ENCODE data around the gene NDUFA9.

The NDUFA9 gene

DNA sequence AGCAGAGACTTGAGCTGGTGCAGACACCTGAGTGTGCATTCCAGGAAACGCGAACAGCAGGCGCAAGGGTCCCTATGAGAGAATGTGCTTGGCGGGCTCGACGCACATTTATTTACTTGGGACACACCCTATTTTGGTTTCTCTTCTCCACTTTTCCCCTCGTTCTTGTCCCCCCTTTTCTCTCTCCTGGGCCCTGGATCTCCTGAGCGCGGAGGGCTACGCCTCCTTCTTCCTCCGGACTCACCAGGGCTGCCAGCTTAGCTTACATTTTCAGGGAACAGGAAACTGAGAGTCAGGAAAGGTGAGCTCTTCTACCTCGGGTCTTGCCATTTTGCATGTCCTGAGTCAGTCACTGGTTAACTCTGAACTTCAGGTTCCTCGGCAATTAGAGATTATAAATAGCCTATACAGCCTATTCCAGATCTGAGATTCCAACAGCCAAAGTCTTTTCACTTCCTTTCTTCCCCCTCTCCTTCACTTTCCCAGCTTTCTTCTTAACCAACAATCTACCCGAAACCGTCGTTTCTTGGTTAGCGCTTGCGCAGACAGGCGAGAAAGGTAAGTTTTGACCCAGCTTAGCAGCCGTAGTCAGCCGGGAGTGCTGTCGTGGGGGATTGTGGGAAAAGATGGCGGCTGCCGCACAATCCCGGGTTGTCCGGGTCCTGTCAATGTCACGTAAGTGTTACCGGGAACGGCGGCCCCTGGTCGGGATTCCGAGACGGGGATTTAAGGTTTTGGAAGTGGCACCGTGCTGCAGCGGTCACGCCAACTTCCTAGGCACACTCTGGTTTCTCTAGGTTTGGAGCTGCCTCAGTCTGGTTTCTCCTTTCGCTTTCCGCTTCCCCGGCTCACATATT lies at the start of gene NDUFA9, which contains the start of gene AKAP3:
Gene NDUFA9, plus strand, starts transcription at position 614 of the 857 bp plus-strand sequence. Its CDS starts 13 bp downstream, at position 627.
Gene AKAP3, minus strand, starts transcription at position 551 of the 857 bp plus-strand sequence. CDS start 10,855 bp downstream, outside the sequence.
- peak; percentile 88 for DNase-seq

DNA sequence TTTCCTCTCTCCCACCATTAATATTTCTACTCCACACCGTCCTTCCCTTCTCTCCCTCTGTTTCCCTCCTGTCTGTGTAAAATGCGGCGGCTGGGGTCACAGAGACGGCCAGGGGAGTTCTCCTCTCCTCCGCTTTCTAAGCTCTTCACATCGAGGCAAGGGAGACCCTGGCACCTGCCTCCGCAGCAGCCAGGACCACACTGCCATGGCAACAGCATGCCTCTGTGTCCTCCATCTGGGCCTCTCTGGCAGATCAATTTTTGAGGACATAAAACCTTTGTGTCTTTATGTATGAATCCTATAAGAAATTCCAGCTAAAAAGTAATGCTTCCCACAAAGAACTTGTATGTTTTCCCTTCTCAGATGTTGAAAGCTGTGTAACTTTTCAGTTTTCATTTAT lies 45.5 kb upstream of the NDUFA9 start:
- no peak for DNase-seq

- no peak for DNase-seq
Observed at GRCh38 chr12:4603946-4604345, 45.0 kb upstream of the NDUFA9 start.

- peak; percentile 89 for DNase-seq
Observed at GRCh38 chr12:4604684-4605193, 44.2 kb upstream of the NDUFA9 start.

GRCh38 chr12:4607056-4607455 lies 41.9 kb upstream of the NDUFA9 start:
- DNase-seq: no peak

GRCh38 chr12:4609071-4609470 lies 39.8 kb upstream of the NDUFA9 start:
- no peak for DNase-seq

- DNase-seq: no peak
Observed at GRCh38 chr12:4610481-4610880, 38.4 kb upstream of the NDUFA9 start.

- DNase-seq: no peak
Observed at GRCh38 chr12:4615667-4616066, 33.2 kb upstream of the NDUFA9 start.

GRCh38 chr12:4621511-4621910 lies 27.4 kb upstream of the NDUFA9 start:
- DNase-seq: no peak

DNA sequence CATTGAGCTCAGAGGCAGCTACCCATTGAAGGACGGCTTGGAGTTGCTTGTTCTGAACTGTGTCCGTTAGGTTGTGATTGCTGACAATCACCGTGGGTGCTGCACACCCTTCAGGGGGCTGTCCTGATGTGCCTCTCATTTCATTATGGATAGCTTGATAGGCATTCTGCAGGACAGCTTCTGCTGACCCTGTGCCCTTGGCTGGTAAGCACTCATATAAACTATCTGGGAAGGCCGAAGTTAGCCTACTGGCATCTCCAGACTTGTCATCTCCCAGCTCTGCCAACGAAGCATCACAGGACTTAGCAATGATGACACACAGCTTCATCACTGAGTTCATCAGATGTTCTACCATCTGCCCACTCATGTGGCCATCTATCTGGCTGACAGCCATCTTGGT lies 22.4 kb upstream of the NDUFA9 start:
- DNase-seq: no peak

- no peak for DNase-seq
Observed at GRCh38 chr12:4628406-4628805, 20.5 kb upstream of the NDUFA9 start.

- DNase-seq: no peak
Observed at GRCh38 chr12:4630262-4630661, 18.7 kb upstream of the NDUFA9 start.

DNA sequence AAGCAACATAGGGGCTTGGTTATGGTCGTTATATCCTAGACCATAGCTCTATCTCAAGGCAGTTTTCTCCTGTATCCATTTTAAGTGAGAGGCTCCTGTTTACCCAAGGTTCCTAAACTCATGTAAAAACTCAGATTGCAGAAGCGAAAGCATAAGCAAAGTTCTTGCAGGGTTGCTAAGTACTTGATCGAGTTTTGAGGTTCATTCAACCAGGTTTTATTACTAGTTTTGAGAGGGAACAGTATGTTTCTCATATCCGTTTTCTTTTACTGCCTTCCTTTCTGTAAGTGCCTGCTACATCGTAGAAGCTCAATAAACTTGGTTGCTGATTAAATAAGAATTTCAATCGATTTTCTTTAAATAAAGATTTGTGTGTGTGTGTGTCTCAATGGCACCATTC lies 5.2 kb upstream of the NDUFA9 start:
- no peak for DNase-seq

DNA sequence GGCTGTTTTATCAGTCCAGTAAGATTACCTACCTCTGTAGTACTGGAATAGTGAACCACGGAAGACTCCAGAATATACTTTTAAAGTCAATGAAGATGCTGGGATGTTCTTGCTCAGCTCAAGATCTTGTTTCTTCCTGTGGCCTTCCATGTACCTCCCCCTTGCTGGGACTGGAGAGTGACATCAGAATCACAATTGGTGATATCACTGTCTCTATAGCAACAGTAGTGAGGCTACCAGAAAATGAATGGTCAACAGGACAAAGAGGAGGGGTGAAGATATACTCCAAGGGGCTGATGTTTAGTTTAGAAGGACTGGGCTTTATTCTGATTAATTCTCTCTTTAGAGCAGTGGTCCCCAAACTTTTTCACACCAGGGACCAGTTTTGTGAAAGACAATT lies 3.9 kb upstream of the NDUFA9 start:
- DNase-seq: no peak

GRCh38 chr12:4648104-4648500 lies 812 bp upstream of the NDUFA9 start:
- no peak for DNase-seq

- DNase-seq: no peak
Observed at GRCh38 chr12:4649358-4649661, 396 bp downstream of the NDUFA9 start.

GRCh38 chr12:4653257-4653656 lies 4.3 kb downstream of the NDUFA9 start:
- DNase-seq: no peak

- DNase-seq: no peak
Observed at GRCh38 chr12:4653691-4654090, 4.8 kb downstream of the NDUFA9 start.

GRCh38 chr12:4663971-4664505 lies 15.1 kb downstream of the NDUFA9 start:
- no peak for DNase-seq

- no peak for DNase-seq
Observed at GRCh38 chr12:4665236-4665635, 16.3 kb downstream of the NDUFA9 start.

- DNase-seq: no peak
Observed at GRCh38 chr12:4679711-4680110, 30.8 kb downstream of the NDUFA9 start.

- no peak for DNase-seq
Observed at GRCh38 chr12:4681732-4682131, 32.8 kb downstream of the NDUFA9 start.

DNA sequence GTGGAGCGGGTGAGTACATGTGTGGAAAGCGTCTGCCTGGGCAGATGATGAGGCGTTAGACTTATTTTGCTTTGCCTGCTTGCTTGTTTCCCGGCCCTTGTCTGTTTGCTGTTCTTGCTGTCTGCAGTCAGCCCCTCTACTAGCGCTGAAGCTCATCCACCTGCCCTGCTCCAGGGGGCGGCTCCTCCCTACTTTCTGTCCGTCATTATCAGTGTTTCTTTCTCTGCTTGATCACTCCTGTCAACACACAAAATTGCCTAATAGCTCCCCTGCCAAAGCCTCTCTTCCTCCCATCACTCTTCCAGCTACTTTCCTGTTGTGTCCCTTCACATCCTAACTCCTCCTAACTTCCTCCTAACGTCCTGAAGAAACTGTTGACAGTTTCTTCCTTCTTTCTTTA lies 36.4 kb downstream of the NDUFA9 start:
- DNase-seq: no peak

DNA sequence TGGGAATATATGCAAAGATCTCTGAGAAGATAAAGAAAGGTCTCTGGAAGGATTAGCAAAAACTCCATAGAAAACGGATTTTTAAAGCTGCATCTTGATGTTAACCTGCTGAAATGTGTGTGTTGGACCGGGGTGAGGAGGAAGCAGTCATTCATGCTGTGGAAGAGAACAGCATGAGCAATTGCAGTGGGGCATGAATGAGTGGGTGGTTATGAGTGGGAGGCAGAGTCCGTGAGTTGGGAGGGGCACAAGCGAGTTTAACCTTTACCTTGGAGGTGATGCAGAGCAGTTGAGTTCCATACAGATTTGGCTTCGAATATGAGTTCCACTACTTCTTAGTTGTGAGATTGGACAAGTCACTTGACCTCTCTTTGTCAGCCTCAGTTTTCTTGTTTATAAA lies 41.8 kb downstream of the NDUFA9 start:
- no peak for DNase-seq

Data from NCI-H146 (cell line).